CD4-positive, alpha-beta T cell (primary cell): ENCODE results near the gene TPD52L1. TPM values are rescaled to one million over a fixed set of nuclear protein-coding genes. Genes with fewer than 3 reads are reported as not detected.

ENCODE experiments used
- ATAC-seq: fragments of 200-7000 bp; cut with Tn5 transposase; one replicate; pipeline ENCODE4 v1.10.0; 2022; ENCODE audit warnings: mild to moderate bottlenecking; ENCODE audit not compliant: poor library complexity
- CTCF ChIA-PET: fragments of 350-600 bp; sonication (Branson Sonifier 250); formaldehyde crosslinking; loops from one replicate; lab custom pipeline; 2021; ENCODE audit warnings: antibody characterized with exemption, inconsistent platforms; lab: Charles Lee
- POLR2A ChIA-PET: fragments of 350-600 bp; sonication (Branson Sonifier 250); formaldehyde crosslinking; loops from one replicate; lab custom pipeline; 2021; ENCODE audit warnings: antibody characterized with exemption, inconsistent platforms; lab: Charles Lee
- DNase-seq, 14 experiments: peaks; one replicate each; pipeline ENCODE4 v3.0.0-alpha.2; 2013 to 2020; ENCODE audit warnings: mixed read lengths in 2 of 14
- H3K27ac ChIP-seq, 2 donors: one replicate each; pipeline versions ENCODE4 v1.5.1 to v1.7.0; 2013; ENCODE audit warnings: low read length in 2 of 2, low read depth in 1 of 2, mild to moderate bottlenecking in 1 of 2
- H3K27me3 ChIP-seq, 2 experiments: 1 replicate in 1 of 2; 2 replicates in 1 of 2; pipeline versions ENCODE4 v1.6.1 to v1.7.0; 2013; ENCODE audit warnings: low read length in 2 of 2, control low read depth in 1 of 2, mild to moderate bottlenecking in 1 of 2, moderate library complexity in 1 of 2; ENCODE audit not compliant: insufficient read depth in 2 of 2, control insufficient read depth in 1 of 2
- H3K36me3 ChIP-seq: one replicate; pipeline ENCODE4 v1.6.1; 2013; ENCODE audit warnings: low read length, control low read depth; ENCODE audit not compliant: insufficient read depth
- H3K4me1 ChIP-seq: one replicate; pipeline ENCODE4 v1.6.1; 2013; ENCODE audit warnings: low read length, control low read depth; ENCODE audit not compliant: insufficient read depth
- H3K4me3 ChIP-seq: one replicate; pipeline ENCODE4 v1.5.1; 2013; ENCODE audit warnings: mild to moderate bottlenecking, low read length, moderate library complexity
- H3K9me3 ChIP-seq, 2 experiments: 1 replicate in 1 of 2; 2 replicates in 1 of 2; pipeline versions ENCODE4 v1.6.1 to v1.7.0; 2013; ENCODE audit warnings: low read length in 2 of 2, mild to moderate bottlenecking in 2 of 2, control low read depth in 1 of 2, moderate library complexity in 1 of 2; ENCODE audit not compliant: control insufficient read depth in 1 of 2, insufficient read depth in 1 of 2
- H3K27ac Mint-ChIP-seq: one replicate; pipeline ENCODE4 v1.8.0; 2020; ENCODE audit warnings: mixed read lengths
- H3K27me3 Mint-ChIP-seq: one replicate; pipeline ENCODE4 v1.8.0; 2021; ENCODE audit warnings: mixed read lengths
- H3K36me3 Mint-ChIP-seq: one replicate; pipeline ENCODE4 v1.8.0; 2021; ENCODE audit warnings: low read depth, mixed read lengths
- H3K4me1 Mint-ChIP-seq: one replicate; pipeline ENCODE4 v1.8.0; 2021; ENCODE audit warnings: low read depth, mixed read lengths
- H3K4me3 Mint-ChIP-seq: one replicate; pipeline ENCODE4 v1.8.0; 2020; ENCODE audit warnings: mild to moderate bottlenecking, mixed read lengths
- H3K9me3 Mint-ChIP-seq: one replicate; pipeline ENCODE4 v1.8.0; 2020; ENCODE audit warnings: mixed read lengths
- CTCF ChIP-seq: fragments of 200-600 bp; IDR thresholded peaks from one replicate; pipeline ENCODE4 v1.8.0; 2022; ENCODE audit warnings: antibody characterized with exemption, mild to moderate bottlenecking
- intact Hi-C, 2 experiments: fragments of 100-400 bp; cut with DNase I in 1 of 2; cut with micrococcal nuclease in 1 of 2; formaldehyde crosslinking; loops; one replicate each; pipeline versions ENCODE4 v1.15.1 to v1.9.0; 2023 to 2025; cut with DNase I, micrococcal nuclease
- total RNA-seq, 174 experiments: library from RNA in 2 of 174; stranded (reverse) in 2 of 174; gene quantifications; one replicate each; pipeline ENCODE4 v1.2.3 and lab custom pipeline; 2021 to 2026

Gene TPD52L1
- total RNA-seq, 2 experiments from 2014 or later, result not detected

- no peaks in the 10 kb centered on the region for H3K4me1 ChIP-seq
- H3K27ac ChIP-seq, result no peak overlapping the region
- no peaks in the 10 kb centered on the region for H3K9me3 Mint-ChIP-seq
- H3K36me3 Mint-ChIP-seq, result no peaks in the 10 kb centered on the region
- DNase-seq (no peak), ATAC-seq (no peak)
- no peaks in the 10 kb centered on the region for H3K9me3 ChIP-seq
- intact Hi-C loops, result no loop called here
- no peak overlapping the region for H3K27ac Mint-ChIP-seq
- no peak overlapping the region for H3K4me3 Mint-ChIP-seq
- H3K4me1 Mint-ChIP-seq, result no peaks in the 10 kb centered on the region
- CTCF ChIA-PET, result no interaction called here
- H3K27me3 Mint-ChIP-seq, result peaks cover 20% of the 10 kb centered on the region
- peaks cover 4 to 5% of the 10 kb centered on the region in 2 experiments for H3K27me3 ChIP-seq
- no peaks in the 10 kb centered on the region for H3K36me3 ChIP-seq
- TF ChIP-seq CTCF, result no peak
- POLR2A ChIA-PET, result no interaction called here
- no peak overlapping the region for H3K4me3 ChIP-seq
Measured at GRCh38 chr6:125167579-125167978, 14.0 kb downstream of the TPD52L1 start.

GRCh38 chr6:125169058-125169457 is 15.5 kb downstream of the TPD52L1 start:
- H3K9me3 ChIP-seq, result no peaks in the 10 kb centered on the region
- H3K27me3 Mint-ChIP-seq, result peaks cover 22% of the 10 kb centered on the region
- intact Hi-C loops, result no loop called here
- no peaks in the 10 kb centered on the region for H3K36me3 Mint-ChIP-seq
- no peak for DNase-seq
- H3K4me3 ChIP-seq, result no peak overlapping the region
- no peaks in the 10 kb centered on the region for H3K9me3 Mint-ChIP-seq
- CTCF ChIA-PET, result no interaction called here
- ATAC-seq, result no peak
- H3K27ac Mint-ChIP-seq, result no peak overlapping the region
- H3K4me3 Mint-ChIP-seq, result no peak overlapping the region
- H3K36me3 ChIP-seq, result no peaks in the 10 kb centered on the region
- H3K4me1 Mint-ChIP-seq, result no peaks in the 10 kb centered on the region
- no peak for TF ChIP-seq CTCF
- peaks cover 4 to 5% of the 10 kb centered on the region in 2 experiments for H3K27me3 ChIP-seq
- no peaks in the 10 kb centered on the region for H3K4me1 ChIP-seq
- POLR2A ChIA-PET, result no interaction called here
- no peak overlapping the region for H3K27ac ChIP-seq

GRCh38 chr6:125169522-125169921 is 15.9 kb downstream of the TPD52L1 start:
- ATAC-seq (no peak), DNase-seq (no peak)
- intact Hi-C loops, result no loop called here
- Histone ChIP-seq H3K27ac (no peak overlapping the region), H3K9me3 (no peaks in the 10 kb centered on the region), H3K36me3 (no peaks in the 10 kb centered on the region), H3K27me3 (peaks cover 4 to 5% of the 10 kb centered on the region in 2 experiments), H3K4me1 (no peaks in the 10 kb centered on the region), H3K4me3 (no peak overlapping the region)
- no peak overlapping the region for H3K4me3 Mint-ChIP-seq
- no peak overlapping the region for H3K27ac Mint-ChIP-seq
- H3K27me3 Mint-ChIP-seq, result peaks cover 22% of the 10 kb centered on the region
- no peaks in the 10 kb centered on the region for H3K4me1 Mint-ChIP-seq
- ChIA-PET POLR2A (no interaction called here), CTCF (no interaction called here)
- H3K36me3 Mint-ChIP-seq, result no peaks in the 10 kb centered on the region
- no peak for TF ChIP-seq CTCF
- H3K9me3 Mint-ChIP-seq, result no peaks in the 10 kb centered on the region
